GM12878 (cell line): ENCODE measurements around the gene IFRD1. TPM values are rescaled to one million over a fixed set of nuclear protein-coding genes. Genes with fewer than 3 reads are reported as not detected.
A peak's percentile ranks its signal among the peaks of the same experiment; 100 is the strongest.

Experiments
- ATAC-seq: fragments of 200-7000 bp; cut with Tn5 transposase; 3 replicates; pipeline ENCODE4 v1.9.1; 2020; ENCODE audit warnings: mild to moderate bottlenecking, moderate library complexity
- BruUV-seq: library from RNA; stranded (reverse); fragments of 400-500 nt; replicated peaks from 2 replicates; lab custom pipeline; 2021; lab: Mats Ljungman, UMichigan
- CTCF ChIA-PET: fragments of 300-600 bp; sonication (Branson Sonifier 250); formaldehyde crosslinking; extraction: SDS; loops from one replicate; lab custom pipeline; 2021; ENCODE audit warnings: inconsistent platforms; lab: Yijun Ruan, JAX
- POLR2A ChIA-PET: fragments of 350-600 bp; formaldehyde crosslinking; extraction: SDS; loops from one replicate; lab custom pipeline; 2021; ENCODE audit warnings: inconsistent platforms; lab: Charles Lee
- RAD21 ChIA-PET: fragments of 300-600 bp; sonication (Branson Sonifier 250); formaldehyde crosslinking; loops from one replicate; lab custom pipeline; 2023; ENCODE audit warnings: antibody characterized with exemption; ENCODE audit not compliant: unreplicated experiment; lab: Charles Lee
- SMC1A ChIA-PET: fragments of 300-600 bp; sonication (Branson Sonifier 250); formaldehyde crosslinking; loops from one replicate; lab custom pipeline; 2023; ENCODE audit not compliant: unreplicated experiment, uncharacterized antibody; lab: Charles Lee
- DNase-seq: peaks from one replicate; pipeline ENCODE4 v3.0.0-alpha.2; 2011; ENCODE audit warnings: low read depth, low spot score
- FAIRE-seq: peaks from 3 replicates; lab custom pipeline; 2011; peaks lifted over from hg19 to GRCh38; lab: Jason Lieb, UNC
- H2AFZ ChIP-seq: 2 replicates; pipeline ENCODE4 v1.6.0; 2011; ENCODE audit warnings: low read depth, low read length, control low read depth; ENCODE audit not compliant: control insufficient read depth
- H3K27ac ChIP-seq: 2 replicates; pipeline ENCODE4 v1.5.1; 2011; ENCODE audit warnings: control low read depth; ENCODE audit not compliant: control insufficient read depth, insufficient read depth
- H3K27me3 ChIP-seq, 2 experiments: replicated peaks in 1 of 2; 2 replicates each; pipeline versions ENCODE4 v1.6.0 to v1.6.1; 2011; ENCODE audit warnings: low read length in 1 of 2; ENCODE audit not compliant: control insufficient read depth in 2 of 2, insufficient read depth in 2 of 2
- H3K36me3 ChIP-seq, 2 experiments: 2 replicates each; pipeline ENCODE4 v1.5.1; 2011; ENCODE audit warnings: low read length in 1 of 2; ENCODE audit not compliant: control insufficient read depth in 2 of 2, insufficient read depth in 2 of 2
- H3K4me1 ChIP-seq: 2 replicates; pipeline ENCODE4 v1.6.1; 2011; ENCODE audit warnings: mild to moderate bottlenecking, low read length, moderate library complexity, mixed read lengths; ENCODE audit not compliant: control insufficient read depth, insufficient read depth
- H3K4me2 ChIP-seq: 2 replicates; pipeline ENCODE4 v1.6.0; 2011; ENCODE audit warnings: control low read depth; ENCODE audit not compliant: control insufficient read depth, insufficient read depth
- H3K4me3 ChIP-seq: fragments of 200-600 bp; sonication (generic); 2 replicates; pipeline ENCODE4 v1.5.1; 2016
- H3K79me2 ChIP-seq: 2 replicates; pipeline ENCODE4 v1.6.0; 2011; ENCODE audit warnings: low read length; ENCODE audit not compliant: control insufficient read depth, insufficient read depth
- H3K9ac ChIP-seq: 2 replicates; pipeline ENCODE4 v1.8.0; 2011; ENCODE audit warnings: low read length, control low read depth, mixed read lengths; ENCODE audit not compliant: control insufficient read depth, insufficient read depth
- H3K9me3 ChIP-seq: replicated peaks from 3 replicates; pipeline ENCODE4 v1.5.1; 2011; ENCODE audit warnings: mild to moderate bottlenecking, low read length; ENCODE audit not compliant: control insufficient read depth, insufficient read depth
- H4K20me1 ChIP-seq: 2 replicates; pipeline ENCODE4 v1.6.0; 2011; ENCODE audit not compliant: control insufficient read depth, insufficient read depth
- CREB1 ChIP-seq: IDR thresholded peaks from 2 replicates; pipeline ENCODE4 v1.6.1; 2012; ENCODE audit warnings: low read depth, mild to moderate bottlenecking, inconsistent platforms
- HDAC6 ChIP-seq: fragments of 200-600 bp; sonication (generic); IDR thresholded peaks from one replicate; pipeline ENCODE4 v1.8.0; 2017; ENCODE audit warnings: antibody characterized with exemption; ENCODE audit not compliant: unreplicated experiment
- LARP7 ChIP-seq: fragments of 450-650 bp; IDR thresholded peaks from 2 replicates; pipeline ENCODE4 v1.6.1; 2017; ENCODE audit warnings: mild to moderate bottlenecking
- MEF2A ChIP-seq: IDR thresholded peaks from 2 replicates; pipeline ENCODE4 v1.6.1; 2011; ENCODE audit warnings: low read depth, mild to moderate bottlenecking, low read length, moderate library complexity; ENCODE audit not compliant: insufficient read depth
- MTA2 ChIP-seq: fragments of 450-650 bp; IDR thresholded peaks from 2 replicates; pipeline ENCODE4 v1.6.1; 2016; ENCODE audit warnings: low read depth, mild to moderate bottlenecking, moderate library complexity
- NFIC ChIP-seq: IDR thresholded peaks from 2 replicates; pipeline ENCODE4 v1.6.1; 2012; ENCODE audit warnings: low read depth, mild to moderate bottlenecking, inconsistent platforms, low read length, moderate library complexity
- NR2C1 ChIP-seq: fragments of 450-650 bp; IDR thresholded peaks from 2 replicates; pipeline ENCODE4 v1.6.1; 2017; ENCODE audit warnings: antibody characterized with exemption, mild to moderate bottlenecking, moderate library complexity
- POLR2AphosphoS5 ChIP-seq: IDR thresholded peaks from 2 replicates; pipeline ENCODE4 v1.6.1; 2011; ENCODE audit warnings: mild to moderate bottlenecking, low read length, inconsistent platforms
- RAD21 ChIP-seq: IDR thresholded peaks from 2 replicates; pipeline ENCODE4 v1.6.1; 2011; ENCODE audit warnings: mild to moderate bottlenecking, low read depth, low read length, moderate library complexity; ENCODE audit not compliant: insufficient read depth
- SMAD5 ChIP-seq: IDR thresholded peaks from 2 replicates; pipeline ENCODE4 v1.6.1; 2016; ENCODE audit warnings: antibody characterized with exemption, low read depth
- SP1 ChIP-seq: IDR thresholded peaks from one replicate; pipeline ENCODE4 v1.6.1; 2011; ENCODE audit warnings: low read depth, low read length
- SREBF1 ChIP-seq: IDR thresholded peaks from 2 replicates; pipeline ENCODE4 v1.6.1; 2012; ENCODE audit warnings: mild to moderate bottlenecking, low read length
- SUZ12 ChIP-seq: fragments of 200-600 bp; sonication (generic); IDR thresholded peaks from one replicate; pipeline ENCODE4 v1.6.1; 2018; ENCODE audit warnings: antibody characterized with exemption, mild to moderate bottlenecking; ENCODE audit not compliant: unreplicated experiment
- TBL1XR1 ChIP-seq: IDR thresholded peaks from 2 replicates; pipeline ENCODE4 v1.6.1; 2012; ENCODE audit warnings: low read depth, low read length, improper control_type of control experiment
- ZNF207 ChIP-seq: fragments of 450-650 bp; IDR thresholded peaks from 2 replicates; pipeline ENCODE4 v1.6.1; 2014; ENCODE audit warnings: antibody characterized with exemption, mild to moderate bottlenecking, borderline replicate concordance
- ZNF274 ChIP-seq: IDR thresholded peaks from one replicate; pipeline ENCODE4 v1.8.0; 2011; ENCODE audit not compliant: insufficient read length, insufficient read depth
- WGBS: methylation state at CpG from one replicate; pipeline ENCODE4 v1.1.6; 2016; ENCODE audit warnings: low lambda C conversion rate; ENCODE audit not compliant: insufficient replicate concordance, insufficient coverage; ENCODE audit errors: missing lambda C conversion rate; 5-methylcytosine and 5-hydroxymethylcytosine counted together
- in situ Hi-C: fragments of 300-500 bp; cut with MboI; formaldehyde crosslinking; loops from 9 replicates; pipeline ENCODE4 v1.14.3; 2018; ENCODE audit warnings: mixed read lengths
- intact Hi-C: fragments of 100-400 bp; cut with micrococcal nuclease; formaldehyde crosslinking; loops from one replicate; pipeline ENCODE4 v1.14.2; 2022; ENCODE audit not compliant: unreplicated experiment
- polyA plus RNA-seq, 11 experiments: library from polyadenylated mRNA; depleted of rRNA in 4 of 11; unstranded in 6 of 11; stranded (reverse) in 5 of 11; fragments of >200 nt; fragmentation: Nextera tagmentation in 4 of 11; fragmentation: Illumina TruSeq in 1 of 11; extraction: Ambion mirVana in 4 of 11; extraction: Trizol in 1 of 11; gene quantifications; 1 replicate in 1 of 11; 2 replicates in 10 of 11; pipeline versions ENCODE4 v1.2.1 to v1.2.3, GENCODE V29; 2011 to 2016; ENCODE audit warnings: inconsistent platforms in 2 of 11, missing spikeins in 2 of 11, low read depth in 1 of 11
- total RNA-seq, 4 experiments: library from RNA; depleted of rRNA in 3 of 4; stranded (reverse); fragments of >200 nt in 3 of 4; fragmentation: Illumina TruSeq in 1 of 4; extraction: Trizol in 1 of 4; gene quantifications; 2 replicates each; pipeline versions ENCODE4 v1.2.1 to v1.2.3, GENCODE V29; 2013 to 2021
- TF ChIP-seq, protein P1 (sequence below): IDR thresholded peaks from 2 replicates; pipeline ENCODE4 v1.6.1; 2012; ENCODE audit warnings: low read depth, low read length, improper control_type of control experiment
- TF ChIP-seq, protein P2 (sequence below): fragments of 450-650 bp; IDR thresholded peaks from 2 replicates; pipeline ENCODE4 v1.6.1; 2017; ENCODE audit warnings: low read depth, mild to moderate bottlenecking, moderate library complexity
- TF ChIP-seq, protein P3 (sequence below): fragments of 450-650 bp; IDR thresholded peaks from 2 replicates; pipeline ENCODE4 v1.6.1; 2016; ENCODE audit warnings: mild to moderate bottlenecking

IFRD1 gene
- total and polyA plus RNA-seq, 10 of the 15 experiments (the other 5 are each of a cell fraction or from before 2014, with no cell fraction given), result 9.6 to 31.1 (median 19.9) TPM

DNA sequence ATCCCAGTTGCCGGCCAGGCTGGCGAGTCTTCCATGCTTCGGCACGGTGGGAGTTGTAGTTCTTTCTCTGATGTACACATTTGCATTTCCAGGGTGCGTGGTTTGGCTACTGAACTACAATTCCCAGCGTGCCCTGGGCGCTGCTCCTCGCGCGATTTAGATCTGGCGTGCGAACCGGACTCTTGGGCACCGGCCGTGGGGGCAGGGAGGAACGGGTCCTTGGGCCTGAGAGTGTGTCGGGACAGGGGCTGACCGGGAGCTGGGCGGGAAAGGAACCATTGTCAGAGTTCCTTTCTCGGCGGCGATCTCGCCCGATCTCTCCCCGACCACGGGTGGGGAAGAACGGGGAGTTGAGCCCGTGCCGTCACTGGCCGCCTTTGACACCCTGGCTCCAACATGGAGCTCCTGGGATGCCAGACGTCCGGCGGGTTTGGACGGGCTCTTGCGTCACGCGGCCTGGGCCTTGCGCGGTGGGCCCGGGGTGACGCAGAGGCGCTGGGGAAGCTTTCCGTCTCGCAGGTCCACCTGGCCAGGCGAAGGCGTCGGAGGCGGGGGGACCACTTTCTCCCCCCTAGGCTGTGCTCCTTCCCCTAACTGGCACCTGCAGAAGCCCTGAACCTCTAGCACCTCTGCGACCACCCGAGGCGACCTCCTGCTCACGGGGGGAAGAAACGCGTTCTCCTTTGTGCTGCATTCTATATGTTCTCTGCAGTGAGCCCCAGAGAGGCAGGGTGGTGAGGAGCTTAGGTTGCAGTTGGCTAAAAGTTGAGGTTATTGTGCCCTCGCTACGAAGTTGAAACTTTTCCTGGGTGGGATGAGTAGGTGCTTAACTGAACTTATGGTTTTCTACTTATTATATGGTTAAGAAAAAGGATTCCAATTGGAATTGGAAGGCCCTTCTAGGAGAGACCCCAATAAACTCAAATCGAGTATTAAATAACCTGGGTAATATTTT is 824 bp downstream of the IFRD1 start:
- DNase-seq (peak; percentile 91), FAIRE-seq (peak; percentile 98), ATAC-seq (peak; percentile 87)
- H3K4me2 ChIP-seq, result peak overlapping the region; percentile 76
- POLR2A ChIA-PET, result interaction anchor here (0.5 to 1.7 kb wide), 8 partner anchors 9 to 1147 kb away, joined by 3 to 14 read pairs (median 5); partner anchors contain the start of genes DOCK4 and ZNF277
- SMC1A ChIA-PET, result interaction anchor here (0.7 to 3.0 kb wide), 9 partner anchors 9 to 372 kb away, joined by 3 to 12 read pairs (median 4); no protein-coding TSS in a partner anchor
- peak overlapping the region; percentile 95 for H3K9ac ChIP-seq
- peak overlapping the region; percentile 95 for H3K4me3 ChIP-seq
- intact Hi-C loops (loop anchor here (2.0 to 10.0 kb wide), 4 partner anchors 244 to 896 kb away; partner anchors contain the start of genes DOCK4, SMIM30 and ZNF277), in situ Hi-C loops (loop anchor here (5.0 kb wide), 1 partner anchor 244 kb away; the partner anchor contains the start of genes DOCK4 and ZNF277)
- 1% methylated on average over 56 of the region's 57 CpGs for WGBS
- no peaks in the 10 kb centered on the region; a peak in 1 of 4 replicates for H3K36me3 ChIP-seq
- RAD21 ChIA-PET, result interaction anchor here (0.6 to 2.1 kb wide), 5 partner anchors 9 to 489 kb away, joined by 3 to 5 read pairs (median 3); partner anchors contain the start of gene LSMEM1
- H3K79me2 ChIP-seq, result peaks cover 43% of the 10 kb centered on the region
- no peaks in the 10 kb centered on the region for H3K9me3 ChIP-seq
- CTCF ChIA-PET, result interaction anchor here (0.5 to 2.9 kb wide), 9 partner anchors 10 to 710 kb away, joined by 3 to 11 read pairs (median 4); no protein-coding TSS in a partner anchor
- peak overlapping the region; percentile 85 for H2AFZ ChIP-seq
- H3K27me3 ChIP-seq, result no peaks in the 10 kb centered on the region
- peaks cover 4% of the 10 kb centered on the region; the same call in 1 of the 2 replicates for H3K4me1 ChIP-seq
- no peaks in the 10 kb centered on the region for H4K20me1 ChIP-seq
- BruUV-seq, result no TSS peak
- peak overlapping the region; percentile 92 for H3K27ac ChIP-seq
- TF ChIP-seq MTA2, result no peak
- peak; percentile 80 for TF ChIP-seq TBL1XR1
- no peak; the same call in 1 of the 2 replicates for TF ChIP-seq ZNF207
- TF ChIP-seq, protein P1, sequence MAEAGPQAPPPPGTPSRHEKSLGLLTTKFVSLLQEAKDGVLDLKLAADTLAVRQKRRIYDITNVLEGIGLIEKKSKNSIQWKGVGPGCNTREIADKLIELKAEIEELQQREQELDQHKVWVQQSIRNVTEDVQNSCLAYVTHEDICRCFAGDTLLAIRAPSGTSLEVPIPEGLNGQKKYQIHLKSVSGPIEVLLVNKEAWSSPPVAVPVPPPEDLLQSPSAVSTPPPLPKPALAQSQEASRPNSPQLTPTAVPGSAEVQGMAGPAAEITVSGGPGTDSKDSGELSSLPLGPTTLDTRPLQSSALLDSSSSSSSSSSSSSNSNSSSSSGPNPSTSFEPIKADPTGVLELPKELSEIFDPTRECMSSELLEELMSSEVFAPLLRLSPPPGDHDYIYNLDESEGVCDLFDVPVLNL, result no peak
- TF ChIP-seq LARP7, result no peak; the same call in 1 of the 2 replicates
- TF ChIP-seq NFIC, result no peak
- TF ChIP-seq RAD21, result no peak
- TF ChIP-seq SUZ12, result no peak
- no peak for TF ChIP-seq ZNF274
- TF ChIP-seq HDAC6, result no peak
- no peak; the same call in 1 of the 2 replicates for TF ChIP-seq POLR2AphosphoS5
- TF ChIP-seq NR2C1, result 0 out of 2 replicates have a peak, but pooled peaks have one; percentile 57
- TF ChIP-seq MEF2A, result no peak
- TF ChIP-seq SREBF1, result no peak
- no peak for TF ChIP-seq SMAD5
- TF ChIP-seq CREB1, result peak; percentile 88
- peak; percentile 12 for TF ChIP-seq SP1
- TF ChIP-seq, protein P2, sequence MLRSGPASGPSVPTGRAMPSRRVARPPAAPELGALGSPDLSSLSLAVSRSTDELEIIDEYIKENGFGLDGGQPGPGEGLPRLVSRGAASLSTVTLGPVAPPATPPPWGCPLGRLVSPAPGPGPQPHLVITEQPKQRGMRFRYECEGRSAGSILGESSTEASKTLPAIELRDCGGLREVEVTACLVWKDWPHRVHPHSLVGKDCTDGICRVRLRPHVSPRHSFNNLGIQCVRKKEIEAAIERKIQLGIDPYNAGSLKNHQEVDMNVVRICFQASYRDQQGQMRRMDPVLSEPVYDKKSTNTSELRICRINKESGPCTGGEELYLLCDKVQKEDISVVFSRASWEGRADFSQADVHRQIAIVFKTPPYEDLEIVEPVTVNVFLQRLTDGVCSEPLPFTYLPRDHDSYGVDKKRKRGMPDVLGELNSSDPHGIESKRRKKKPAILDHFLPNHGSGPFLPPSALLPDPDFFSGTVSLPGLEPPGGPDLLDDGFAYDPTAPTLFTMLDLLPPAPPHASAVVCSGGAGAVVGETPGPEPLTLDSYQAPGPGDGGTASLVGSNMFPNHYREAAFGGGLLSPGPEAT, result no peak
- TF ChIP-seq, protein P3, sequence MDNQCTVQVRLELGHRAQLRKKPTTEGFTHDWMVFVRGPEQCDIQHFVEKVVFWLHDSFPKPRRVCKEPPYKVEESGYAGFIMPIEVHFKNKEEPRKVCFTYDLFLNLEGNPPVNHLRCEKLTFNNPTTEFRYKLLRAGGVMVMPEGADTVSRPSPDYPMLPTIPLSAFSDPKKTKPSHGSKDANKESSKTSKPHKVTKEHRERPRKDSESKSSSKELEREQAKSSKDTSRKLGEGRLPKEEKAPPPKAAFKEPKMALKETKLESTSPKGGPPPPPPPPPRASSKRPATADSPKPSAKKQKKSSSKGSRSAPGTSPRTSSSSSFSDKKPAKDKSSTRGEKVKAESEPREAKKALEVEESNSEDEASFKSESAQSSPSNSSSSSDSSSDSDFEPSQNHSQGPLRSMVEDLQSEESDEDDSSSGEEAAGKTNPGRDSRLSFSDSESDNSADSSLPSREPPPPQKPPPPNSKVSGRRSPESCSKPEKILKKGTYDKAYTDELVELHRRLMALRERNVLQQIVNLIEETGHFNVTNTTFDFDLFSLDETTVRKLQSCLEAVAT, result no peak
